HEK293 (cell line): ENCODE measurements around the gene COX6A2.

Source experiments
- KLF16 ChIP-seq: fragments of 450-650 bp; formaldehyde crosslinking; IDR thresholded peaks from 2 replicates; pipeline ENCODE4 v1.5.1; 2017; ENCODE audit warnings: missing biosample characterization, missing genetic modification characterization
- MYNN ChIP-seq: fragments of 450-650 bp; formaldehyde crosslinking; IDR thresholded peaks from 2 replicates; pipeline ENCODE4 v1.5.1; 2016; ENCODE audit warnings: missing biosample characterization, missing genetic modification characterization, borderline replicate concordance
- REPIN1 ChIP-seq: fragments of 450-650 bp; formaldehyde crosslinking; IDR thresholded peaks from 2 replicates; pipeline ENCODE4 v1.5.1; 2017; ENCODE audit warnings: missing biosample characterization, missing genetic modification characterization, low read depth
- TCF7L2 ChIP-seq: IDR thresholded peaks from 2 replicates; pipeline ENCODE4 v1.6.1; 2011; ENCODE audit warnings: low read depth, mild to moderate bottlenecking, inconsistent platforms, low read length, moderate library complexity, borderline replicate concordance
- ZBTB20 ChIP-seq: fragments of 450-650 bp; formaldehyde crosslinking; IDR thresholded peaks from 2 replicates; pipeline ENCODE4 v1.5.1; 2016; ENCODE audit warnings: missing biosample characterization, missing genetic modification characterization
- ZNF140 ChIP-seq: fragments of 450-650 bp; formaldehyde crosslinking; IDR thresholded peaks from 2 replicates; pipeline ENCODE4 v1.5.1; 2016; ENCODE audit warnings: missing biosample characterization, missing genetic modification characterization
- ZNF416 ChIP-seq: fragments of 450-650 bp; formaldehyde crosslinking; IDR thresholded peaks from 2 replicates; pipeline ENCODE4 v1.5.1; 2016; ENCODE audit warnings: missing biosample characterization, missing genetic modification characterization
- ZNF560 ChIP-seq: fragments of 450-650 bp; formaldehyde crosslinking; IDR thresholded peaks from 2 replicates; pipeline ENCODE4 v1.5.1; 2017; ENCODE audit warnings: missing biosample characterization, missing genetic modification characterization, borderline replicate concordance
- TF ChIP-seq, protein P1 (sequence below): fragments of 450-650 bp; formaldehyde crosslinking; IDR thresholded peaks from 2 replicates; pipeline ENCODE4 v1.5.1; 2016; ENCODE audit warnings: missing biosample characterization, missing genetic modification characterization
- TF ChIP-seq, protein P2 (sequence below): fragments of 450-650 bp; formaldehyde crosslinking; IDR thresholded peaks from 2 replicates; pipeline ENCODE4 v1.5.1; 2016; ENCODE audit warnings: missing biosample characterization, missing genetic modification characterization
- TF ChIP-seq, protein P3 (sequence below): fragments of 450-650 bp; formaldehyde crosslinking; IDR thresholded peaks from 2 replicates; pipeline ENCODE4 v1.5.1; 2017; ENCODE audit warnings: missing biosample characterization, missing genetic modification characterization

DNA sequence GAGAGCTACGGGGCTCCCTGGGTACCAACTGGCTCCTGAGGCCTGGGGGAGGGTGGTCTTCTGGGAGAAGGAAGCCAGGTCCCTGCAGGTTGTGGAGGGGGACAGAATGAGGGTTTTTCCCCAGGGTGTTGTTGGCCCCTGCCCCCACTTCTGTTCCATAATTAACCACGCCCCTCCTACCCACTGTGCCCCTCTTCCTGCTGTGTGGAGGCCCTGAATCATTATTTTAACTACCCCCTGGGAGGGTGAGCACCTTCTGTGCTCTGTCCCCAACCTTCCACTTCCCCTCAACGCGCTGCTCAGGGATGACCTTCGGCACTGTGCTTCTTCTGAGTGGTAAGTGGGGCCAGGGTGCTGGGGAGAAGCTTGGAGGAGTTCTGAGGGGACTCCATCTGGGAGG lies 35.1 kb downstream of the COX6A2 start, which contains the start of gene ITGAD:
- TF ChIP-seq, protein P1, sequence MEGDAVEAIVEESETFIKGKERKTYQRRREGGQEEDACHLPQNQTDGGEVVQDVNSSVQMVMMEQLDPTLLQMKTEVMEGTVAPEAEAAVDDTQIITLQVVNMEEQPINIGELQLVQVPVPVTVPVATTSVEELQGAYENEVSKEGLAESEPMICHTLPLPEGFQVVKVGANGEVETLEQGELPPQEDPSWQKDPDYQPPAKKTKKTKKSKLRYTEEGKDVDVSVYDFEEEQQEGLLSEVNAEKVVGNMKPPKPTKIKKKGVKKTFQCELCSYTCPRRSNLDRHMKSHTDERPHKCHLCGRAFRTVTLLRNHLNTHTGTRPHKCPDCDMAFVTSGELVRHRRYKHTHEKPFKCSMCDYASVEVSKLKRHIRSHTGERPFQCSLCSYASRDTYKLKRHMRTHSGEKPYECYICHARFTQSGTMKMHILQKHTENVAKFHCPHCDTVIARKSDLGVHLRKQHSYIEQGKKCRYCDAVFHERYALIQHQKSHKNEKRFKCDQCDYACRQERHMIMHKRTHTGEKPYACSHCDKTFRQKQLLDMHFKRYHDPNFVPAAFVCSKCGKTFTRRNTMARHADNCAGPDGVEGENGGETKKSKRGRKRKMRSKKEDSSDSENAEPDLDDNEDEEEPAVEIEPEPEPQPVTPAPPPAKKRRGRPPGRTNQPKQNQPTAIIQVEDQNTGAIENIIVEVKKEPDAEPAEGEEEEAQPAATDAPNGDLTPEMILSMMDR (tag by site-specific recombination), result no peak
- TF ChIP-seq MYNN (tag by site-specific recombination) (no peak), REPIN1 (tag by site-specific recombination) (no peak), KLF16 (tag by site-specific recombination) (no peak), ZNF560 (tag by site-specific recombination) (no peak), ZBTB20 (tag by site-specific recombination) (no peak), TCF7L2 (no peak), ZNF140 (tag by site-specific recombination) (no peak), ZNF416 (tag by site-specific recombination) (no peak)
- TF ChIP-seq, protein P2, sequence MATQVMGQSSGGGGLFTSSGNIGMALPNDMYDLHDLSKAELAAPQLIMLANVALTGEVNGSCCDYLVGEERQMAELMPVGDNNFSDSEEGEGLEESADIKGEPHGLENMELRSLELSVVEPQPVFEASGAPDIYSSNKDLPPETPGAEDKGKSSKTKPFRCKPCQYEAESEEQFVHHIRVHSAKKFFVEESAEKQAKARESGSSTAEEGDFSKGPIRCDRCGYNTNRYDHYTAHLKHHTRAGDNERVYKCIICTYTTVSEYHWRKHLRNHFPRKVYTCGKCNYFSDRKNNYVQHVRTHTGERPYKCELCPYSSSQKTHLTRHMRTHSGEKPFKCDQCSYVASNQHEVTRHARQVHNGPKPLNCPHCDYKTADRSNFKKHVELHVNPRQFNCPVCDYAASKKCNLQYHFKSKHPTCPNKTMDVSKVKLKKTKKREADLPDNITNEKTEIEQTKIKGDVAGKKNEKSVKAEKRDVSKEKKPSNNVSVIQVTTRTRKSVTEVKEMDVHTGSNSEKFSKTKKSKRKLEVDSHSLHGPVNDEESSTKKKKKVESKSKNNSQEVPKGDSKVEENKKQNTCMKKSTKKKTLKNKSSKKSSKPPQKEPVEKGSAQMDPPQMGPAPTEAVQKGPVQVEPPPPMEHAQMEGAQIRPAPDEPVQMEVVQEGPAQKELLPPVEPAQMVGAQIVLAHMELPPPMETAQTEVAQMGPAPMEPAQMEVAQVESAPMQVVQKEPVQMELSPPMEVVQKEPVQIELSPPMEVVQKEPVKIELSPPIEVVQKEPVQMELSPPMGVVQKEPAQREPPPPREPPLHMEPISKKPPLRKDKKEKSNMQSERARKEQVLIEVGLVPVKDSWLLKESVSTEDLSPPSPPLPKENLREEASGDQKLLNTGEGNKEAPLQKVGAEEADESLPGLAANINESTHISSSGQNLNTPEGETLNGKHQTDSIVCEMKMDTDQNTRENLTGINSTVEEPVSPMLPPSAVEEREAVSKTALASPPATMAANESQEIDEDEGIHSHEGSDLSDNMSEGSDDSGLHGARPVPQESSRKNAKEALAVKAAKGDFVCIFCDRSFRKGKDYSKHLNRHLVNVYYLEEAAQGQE (tag by site-specific recombination), result no peak
- TF ChIP-seq, protein P3, sequence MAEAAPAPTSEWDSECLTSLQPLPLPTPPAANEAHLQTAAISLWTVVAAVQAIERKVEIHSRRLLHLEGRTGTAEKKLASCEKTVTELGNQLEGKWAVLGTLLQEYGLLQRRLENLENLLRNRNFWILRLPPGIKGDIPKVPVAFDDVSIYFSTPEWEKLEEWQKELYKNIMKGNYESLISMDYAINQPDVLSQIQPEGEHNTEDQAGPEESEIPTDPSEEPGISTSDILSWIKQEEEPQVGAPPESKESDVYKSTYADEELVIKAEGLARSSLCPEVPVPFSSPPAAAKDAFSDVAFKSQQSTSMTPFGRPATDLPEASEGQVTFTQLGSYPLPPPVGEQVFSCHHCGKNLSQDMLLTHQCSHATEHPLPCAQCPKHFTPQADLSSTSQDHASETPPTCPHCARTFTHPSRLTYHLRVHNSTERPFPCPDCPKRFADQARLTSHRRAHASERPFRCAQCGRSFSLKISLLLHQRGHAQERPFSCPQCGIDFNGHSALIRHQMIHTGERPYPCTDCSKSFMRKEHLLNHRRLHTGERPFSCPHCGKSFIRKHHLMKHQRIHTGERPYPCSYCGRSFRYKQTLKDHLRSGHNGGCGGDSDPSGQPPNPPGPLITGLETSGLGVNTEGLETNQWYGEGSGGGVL (tag by site-specific recombination), result no peak
